Neural cell (in vitro differentiated cells): ENCODE data around the gene GCNA. TPM values are rescaled to one million over a fixed set of nuclear protein-coding genes. Genes with fewer than 3 reads are reported as not detected.
"Not testable (repeated sequence)": the region's sequence is repeated elsewhere in the genome, so short reads cannot be mapped to it uniquely, and the experiment has no call there.

Experiments used
- H2AFZ ChIP-seq: fragments of 200-600, 300-800 bp; sonication (generic), shearing (Covaris generic); 2 replicates; pipeline ENCODE4 v1.6.0; 2014; ENCODE audit warnings: low read depth, mild to moderate bottlenecking, antibody characterized with exemption, low read length, moderate library complexity
- H3F3A ChIP-seq: fragments of 200-600 bp; shearing (Covaris generic); 2 replicates; pipeline ENCODE4 v1.6.1; 2016; ENCODE audit warnings: mild to moderate bottlenecking, moderate library complexity, mixed read lengths, antibody characterized with exemption, low read length; ENCODE audit not compliant: insufficient read depth, poor library complexity, severe bottlenecking
- H3K27ac ChIP-seq: fragments of 200-600, 300-800 bp; sonication (generic), shearing (Covaris generic); 2 replicates; pipeline ENCODE4 v1.5.1; 2014; ENCODE audit warnings: mild to moderate bottlenecking, low read length, moderate library complexity
- H3K27me3 ChIP-seq: fragments of 300-800, 200-600 bp; sonication (generic), shearing (Covaris generic); 2 replicates; pipeline ENCODE4 v1.6.0; 2014; ENCODE audit warnings: mild to moderate bottlenecking, low read depth, low read length, moderate library complexity; ENCODE audit not compliant: insufficient read depth
- H3K36me3 ChIP-seq: fragments of 300-800, 200-600 bp; sonication (generic), shearing (Covaris generic); 2 replicates; pipeline ENCODE4 v1.5.1; 2014; ENCODE audit warnings: mild to moderate bottlenecking, antibody characterized with exemption, low read length, moderate library complexity; ENCODE audit not compliant: insufficient read depth
- H3K4me2 ChIP-seq: fragments of 300-800, 200-600 bp; sonication (generic), shearing (Covaris generic); 2 replicates; pipeline ENCODE4 v1.6.0; 2014; ENCODE audit warnings: mild to moderate bottlenecking, low read length
- H3K4me3 ChIP-seq: fragments of 300-800, 200-600 bp; sonication (generic), shearing (Covaris generic); 2 replicates; pipeline ENCODE4 v1.5.1; 2014; ENCODE audit warnings: mild to moderate bottlenecking, low read length, moderate library complexity
- H3K79me2 ChIP-seq: fragments of 200-600 bp; shearing (Covaris generic); replicated peaks from 2 replicates; pipeline ENCODE4 v1.6.0; 2014; ENCODE audit warnings: mild to moderate bottlenecking, low read length, moderate library complexity; ENCODE audit not compliant: insufficient read depth
- H3K9ac ChIP-seq: fragments of 300-800, 200-600 bp; sonication (generic), shearing (Covaris generic); 2 replicates; pipeline ENCODE4 v1.6.1; 2016; ENCODE audit warnings: mild to moderate bottlenecking, low read length, mixed read lengths
- H3K9me2 ChIP-seq: fragments of 200-600 bp; shearing (Covaris generic); 2 replicates; pipeline ENCODE4 v1.6.1; 2016; ENCODE audit warnings: mild to moderate bottlenecking, low read length, mixed read lengths; ENCODE audit not compliant: insufficient read depth
- H3K9me3 ChIP-seq: fragments of 200-600, 300-800 bp; sonication (generic), shearing (Covaris generic); 2 replicates; pipeline ENCODE4 v1.6.1; 2016; ENCODE audit warnings: mild to moderate bottlenecking, mixed run types, low read length, moderate library complexity, mixed read lengths
- H4K20me1 ChIP-seq: fragments of 200-600 bp; shearing (Covaris generic); 2 replicates; pipeline ENCODE4 v1.6.1; 2016; ENCODE audit warnings: mild to moderate bottlenecking, mixed run types; ENCODE audit not compliant: insufficient read depth
- EP300 ChIP-seq: fragments of 450-650 bp; conservative IDR thresholded peaks from 2 replicates; pipeline ENCODE4 v1.6.1; 2014; ENCODE audit warnings: antibody characterized with exemption, mild to moderate bottlenecking, moderate library complexity; ENCODE audit not compliant: poor library complexity, severe bottlenecking
- EZH2 ChIP-seq: fragments of 200-600, 300-800 bp; shearing (Covaris generic), sonication (generic); IDR thresholded peaks from 2 replicates; pipeline ENCODE4 v1.6.1; 2014; ENCODE audit warnings: antibody characterized with exemption, low read length, borderline replicate concordance, mild to moderate bottlenecking; ENCODE audit not compliant: insufficient read depth, poor library complexity, severe bottlenecking
- MXI1 ChIP-seq: fragments of 450-650 bp; conservative IDR thresholded peaks from 2 replicates; pipeline ENCODE4 v1.6.1; 2014; ENCODE audit warnings: antibody characterized with exemption, mild to moderate bottlenecking; ENCODE audit not compliant: poor library complexity, severe bottlenecking
- POLR2AphosphoS5 ChIP-seq: IDR thresholded peaks from 2 replicates; pipeline ENCODE4 v1.6.1; 2012
- RAD21 ChIP-seq: fragments of 450-650 bp; conservative IDR thresholded peaks from 2 replicates; pipeline ENCODE4 v1.6.1; 2014; ENCODE audit warnings: antibody characterized with exemption, mild to moderate bottlenecking, moderate library complexity
- REST ChIP-seq: IDR thresholded peaks from 2 replicates; pipeline ENCODE4 v1.6.1; 2012; ENCODE audit warnings: borderline replicate concordance
- SMC3 ChIP-seq: fragments of 450-650 bp; conservative IDR thresholded peaks from 2 replicates; pipeline ENCODE4 v1.6.1; 2014; ENCODE audit warnings: antibody characterized with exemption, mild to moderate bottlenecking, moderate library complexity; ENCODE audit not compliant: poor library complexity
- TAF1 ChIP-seq: IDR thresholded peaks from 2 replicates; pipeline ENCODE4 v1.6.1; 2012; ENCODE audit warnings: low read depth
- polyA plus RNA-seq: library from polyadenylated mRNA; depleted of rRNA; stranded (reverse); fragments of >200 nt; gene quantifications from 2 replicates; pipeline ENCODE4 v1.2.3, GENCODE V29; 2014
- TF ChIP-seq, protein P1 (sequence below): fragments of 450-650 bp; IDR thresholded peaks from 2 replicates; pipeline ENCODE4 v1.5.1; 2014; ENCODE audit warnings: antibody characterized with exemption, mild to moderate bottlenecking, moderate library complexity; ENCODE audit not compliant: poor library complexity, severe bottlenecking

Gene GCNA
- polyA plus RNA-seq, 1 donor from 2014 or later, result 11.0 TPM

GRCh38 chrX:71558920-71559319 is 19.3 kb upstream of the GCNA start:
- Histone ChIP-seq H3K9me2 (no peaks in the 10 kb centered on the region), H3K9ac (no peak overlapping the region), H3K27ac (no peak overlapping the region), H3K4me2 (no peak overlapping the region), H3K27me3 (no peaks in the 10 kb centered on the region), H3K9me3 (no peaks in the 10 kb centered on the region), H3K4me3 (no peak overlapping the region), H2AFZ (no peak overlapping the region), H3K79me2 (no peaks in the 10 kb centered on the region), H3F3A (no peaks in the 10 kb centered on the region), H4K20me1 (no peaks in the 10 kb centered on the region), H3K36me3 (no peaks in the 10 kb centered on the region)
- TF ChIP-seq POLR2AphosphoS5 (no peak), TAF1 (no peak), REST (no peak), EZH2 (no peak), EP300 (no peak), SMC3 (no peak), MXI1 (no peak), RAD21 (no peak)
- TF ChIP-seq, protein P1, sequence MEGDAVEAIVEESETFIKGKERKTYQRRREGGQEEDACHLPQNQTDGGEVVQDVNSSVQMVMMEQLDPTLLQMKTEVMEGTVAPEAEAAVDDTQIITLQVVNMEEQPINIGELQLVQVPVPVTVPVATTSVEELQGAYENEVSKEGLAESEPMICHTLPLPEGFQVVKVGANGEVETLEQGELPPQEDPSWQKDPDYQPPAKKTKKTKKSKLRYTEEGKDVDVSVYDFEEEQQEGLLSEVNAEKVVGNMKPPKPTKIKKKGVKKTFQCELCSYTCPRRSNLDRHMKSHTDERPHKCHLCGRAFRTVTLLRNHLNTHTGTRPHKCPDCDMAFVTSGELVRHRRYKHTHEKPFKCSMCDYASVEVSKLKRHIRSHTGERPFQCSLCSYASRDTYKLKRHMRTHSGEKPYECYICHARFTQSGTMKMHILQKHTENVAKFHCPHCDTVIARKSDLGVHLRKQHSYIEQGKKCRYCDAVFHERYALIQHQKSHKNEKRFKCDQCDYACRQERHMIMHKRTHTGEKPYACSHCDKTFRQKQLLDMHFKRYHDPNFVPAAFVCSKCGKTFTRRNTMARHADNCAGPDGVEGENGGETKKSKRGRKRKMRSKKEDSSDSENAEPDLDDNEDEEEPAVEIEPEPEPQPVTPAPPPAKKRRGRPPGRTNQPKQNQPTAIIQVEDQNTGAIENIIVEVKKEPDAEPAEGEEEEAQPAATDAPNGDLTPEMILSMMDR, result no peak

GRCh38 chrX:71559773-71560172 is 18.5 kb upstream of the GCNA start:
- H3K36me3 ChIP-seq, result not testable (repeated sequence)

GRCh38 chrX:71563921-71564320 is 14.3 kb upstream of the GCNA start:
- Histone ChIP-seq H3K9me3 (no peaks in the 10 kb centered on the region), H2AFZ (no peak overlapping the region), H3K27ac (no peak overlapping the region), H4K20me1 (no peaks in the 10 kb centered on the region), H3K9me2 (no peaks in the 10 kb centered on the region), H3K4me3 (no peak overlapping the region), H3K79me2 (no peaks in the 10 kb centered on the region), H3K4me2 (no peak overlapping the region), H3K9ac (no peak overlapping the region), H3K36me3 (no peaks in the 10 kb centered on the region), H3F3A (no peaks in the 10 kb centered on the region), H3K27me3 (no peaks in the 10 kb centered on the region)
- TF ChIP-seq EP300 (no peak), MXI1 (no peak), POLR2AphosphoS5 (no peak), SMC3 (no peak), REST (no peak), TAF1 (no peak), RAD21 (no peak), EZH2 (no peak)
- TF ChIP-seq, protein P1, result no peak

More at GRCh38 chrX:71559773-71560172, 18.5 kb upstream of the GCNA start:
- H3K9me3 ChIP-seq, H3K4me2 ChIP-seq, H3K9me2 ChIP-seq, H2AFZ ChIP-seq, H3F3A ChIP-seq, H3K27ac ChIP-seq, H4K20me1 ChIP-seq, H3K4me3 ChIP-seq, H3K79me2 ChIP-seq, H3K9ac ChIP-seq, H3K27me3 ChIP-seq: not testable (repeated sequence)
